ENCODE results near the gene SLCO1C1.
"Not testable (repeated sequence)": the region's sequence is repeated elsewhere in the genome, so short reads cannot be mapped to it uniquely, and the experiment has no call there.

The SLCO1C1 gene

GRCh38 chr12:20716037-20716436, 20.9 kb downstream of the SLCO1C1 start:
- Histone ChIP-seq H3K4me3 (ENCODE audit: low read depth, low read length) (no peak overlapping the region), H3K27me3 (ENCODE audit: control insufficient read depth, insufficient read depth, low read length) (no peaks in the 10 kb centered on the region), H3K27ac (ENCODE audit: low read depth, low read length) (no peak overlapping the region)

GRCh38 chr12:20716985-20717384, 21.9 kb downstream of the SLCO1C1 start:
- H3K4me1 ChIP-seq (ENCODE audit: control insufficient read depth, insufficient read depth, low read length), result peaks cover 5% of the 10 kb centered on the region
- H3K9ac ChIP-seq (ENCODE audit: low read depth, low read length), result no peak overlapping the region
- no peaks in the 10 kb centered on the region for H3K9me3 ChIP-seq (ENCODE audit: control insufficient read depth, insufficient read depth, low read length)
- H3K36me3 ChIP-seq (ENCODE audit: control insufficient read depth, insufficient read depth, low read length), result no peaks in the 10 kb centered on the region
- H3K27ac ChIP-seq (ENCODE audit: low read depth, low read length), result no peak overlapping the region
- H3K4me3 ChIP-seq (ENCODE audit: low read depth, low read length), result no peak overlapping the region
- H3K27me3 ChIP-seq (ENCODE audit: control insufficient read depth, insufficient read depth, low read length), result no peaks in the 10 kb centered on the region

More at GRCh38 chr12:20716037-20716436, 20.9 kb downstream of the SLCO1C1 start:
- H3K9me3 ChIP-seq (ENCODE audit: control insufficient read depth, insufficient read depth, low read length), result no peaks in the 10 kb centered on the region
- H3K4me1 ChIP-seq (ENCODE audit: control insufficient read depth, insufficient read depth, low read length), result peaks cover 5% of the 10 kb centered on the region
- H3K36me3 ChIP-seq (ENCODE audit: control insufficient read depth, insufficient read depth, low read length), result no peaks in the 10 kb centered on the region
- H3K9ac ChIP-seq (ENCODE audit: low read depth, low read length), result no peak overlapping the region

- H3K36me3 ChIP-seq (ENCODE audit: control insufficient read depth, insufficient read depth, low read length), result no peaks in the 10 kb centered on the region
- no peaks in the 10 kb centered on the region for H3K27me3 ChIP-seq (ENCODE audit: control insufficient read depth, insufficient read depth, low read length)
- H3K9me3 ChIP-seq (ENCODE audit: control insufficient read depth, insufficient read depth, low read length), result no peaks in the 10 kb centered on the region
- H3K9ac ChIP-seq (ENCODE audit: low read depth, low read length), result no peak overlapping the region
- H3K4me1 ChIP-seq (ENCODE audit: control insufficient read depth, insufficient read depth, low read length), result peaks cover 5% of the 10 kb centered on the region
- H3K4me3 ChIP-seq (ENCODE audit: low read depth, low read length), result no peak overlapping the region
- H3K27ac ChIP-seq (ENCODE audit: low read depth, low read length), result no peak overlapping the region
These were observed 23.2 kb downstream of the SLCO1C1 start for GRCh38 chr12:20718294-20718693.

- Histone ChIP-seq H3K27me3 (ENCODE audit: control insufficient read depth, insufficient read depth, low read length) (no peaks in the 10 kb centered on the region), H3K4me3 (ENCODE audit: low read depth, low read length) (no peak overlapping the region), H3K27ac (ENCODE audit: low read depth, low read length) (no peak overlapping the region)
These were observed 27.0 kb downstream of the SLCO1C1 start for GRCh38 chr12:20722142-20722541.

GRCh38 chr12:20731274-20731673, 36.1 kb downstream of the SLCO1C1 start:
- Histone ChIP-seq H3K36me3 (ENCODE audit: control insufficient read depth, insufficient read depth, low read length) (no peaks in the 10 kb centered on the region), H3K4me3 (ENCODE audit: low read depth, low read length) (no peak overlapping the region), H3K27me3 (ENCODE audit: control insufficient read depth, insufficient read depth, low read length) (no peaks in the 10 kb centered on the region), H3K9ac (ENCODE audit: low read depth, low read length) (no peak overlapping the region), H3K9me3 (ENCODE audit: control insufficient read depth, insufficient read depth, low read length) (no peaks in the 10 kb centered on the region), H3K4me1 (ENCODE audit: control insufficient read depth, insufficient read depth, low read length) (no peaks in the 10 kb centered on the region), H3K27ac (ENCODE audit: low read depth, low read length) (no peak overlapping the region)

More at GRCh38 chr12:20722142-20722541, 27.0 kb downstream of the SLCO1C1 start:
- Histone ChIP-seq H3K36me3 (ENCODE audit: control insufficient read depth, insufficient read depth, low read length) (no peaks in the 10 kb centered on the region), H3K9ac (ENCODE audit: low read depth, low read length) (no peak overlapping the region), H3K4me1 (ENCODE audit: control insufficient read depth, insufficient read depth, low read length) (no peaks in the 10 kb centered on the region), H3K9me3 (ENCODE audit: control insufficient read depth, insufficient read depth, low read length) (no peaks in the 10 kb centered on the region)

GRCh38 chr12:20740972-20741371, 45.8 kb downstream of the SLCO1C1 start:
- H3K4me3 ChIP-seq (ENCODE audit: low read depth, low read length), result no peak overlapping the region
- H3K4me1 ChIP-seq (ENCODE audit: control insufficient read depth, insufficient read depth, low read length), result no peaks in the 10 kb centered on the region
- H3K36me3 ChIP-seq (ENCODE audit: control insufficient read depth, insufficient read depth, low read length), result no peaks in the 10 kb centered on the region
- no peaks in the 10 kb centered on the region for H3K9me3 ChIP-seq (ENCODE audit: control insufficient read depth, insufficient read depth, low read length)
- H3K27me3 ChIP-seq (ENCODE audit: control insufficient read depth, insufficient read depth, low read length), result no peaks in the 10 kb centered on the region
- H3K27ac ChIP-seq (ENCODE audit: low read depth, low read length), result no peak overlapping the region
- no peak overlapping the region for H3K9ac ChIP-seq (ENCODE audit: low read depth, low read length)

- H3K4me3 ChIP-seq (ENCODE audit: low read depth, low read length), result no peak overlapping the region
- no peaks in the 10 kb centered on the region for H3K4me1 ChIP-seq (ENCODE audit: control insufficient read depth, insufficient read depth, low read length)
- no peaks in the 10 kb centered on the region for H3K36me3 ChIP-seq (ENCODE audit: control insufficient read depth, insufficient read depth, low read length)
- no peak overlapping the region for H3K27ac ChIP-seq (ENCODE audit: low read depth, low read length)
- H3K9me3 ChIP-seq (ENCODE audit: control insufficient read depth, insufficient read depth, low read length), result no peaks in the 10 kb centered on the region
- no peaks in the 10 kb centered on the region for H3K27me3 ChIP-seq (ENCODE audit: control insufficient read depth, insufficient read depth, low read length)
- no peak overlapping the region for H3K9ac ChIP-seq (ENCODE audit: low read depth, low read length)
These were observed 53.1 kb downstream of the SLCO1C1 start for GRCh38 chr12:20748198-20748597.

- Histone ChIP-seq H3K4me1 (ENCODE audit: control insufficient read depth, insufficient read depth, low read length) (no peaks in the 10 kb centered on the region), H3K9me3 (ENCODE audit: control insufficient read depth, insufficient read depth, low read length) (no peaks in the 10 kb centered on the region), H3K36me3 (ENCODE audit: control insufficient read depth, insufficient read depth, low read length) (no peaks in the 10 kb centered on the region), H3K27ac (ENCODE audit: low read depth, low read length) (no peak overlapping the region), H3K9ac (ENCODE audit: low read depth, low read length) (no peak overlapping the region), H3K4me3 (ENCODE audit: low read depth, low read length) (no peak overlapping the region), H3K27me3 (ENCODE audit: control insufficient read depth, insufficient read depth, low read length) (no peaks in the 10 kb centered on the region)
These were observed 55.9 kb downstream of the SLCO1C1 start for GRCh38 chr12:20751046-20751445.

- no peaks in the 10 kb centered on the region for H3K36me3 ChIP-seq (ENCODE audit: control insufficient read depth, insufficient read depth, low read length)
- no peak overlapping the region for H3K4me3 ChIP-seq (ENCODE audit: low read depth, low read length)
- no peaks in the 10 kb centered on the region for H3K4me1 ChIP-seq (ENCODE audit: control insufficient read depth, insufficient read depth, low read length)
- H3K27ac ChIP-seq (ENCODE audit: low read depth, low read length), result no peak overlapping the region
- H3K9me3 ChIP-seq (ENCODE audit: control insufficient read depth, insufficient read depth, low read length), result no peaks in the 10 kb centered on the region
- no peaks in the 10 kb centered on the region for H3K27me3 ChIP-seq (ENCODE audit: control insufficient read depth, insufficient read depth, low read length)
- H3K9ac ChIP-seq (ENCODE audit: low read depth, low read length), result no peak overlapping the region
These were observed 82.3 kb downstream of the SLCO1C1 start for GRCh38 chr12:20777420-20777819.

- Histone ChIP-seq H3K4me1 (ENCODE audit: control insufficient read depth, insufficient read depth, low read length) (no peaks in the 10 kb centered on the region), H3K9ac (ENCODE audit: low read depth, low read length) (no peak overlapping the region), H3K4me3 (ENCODE audit: low read depth, low read length) (no peak overlapping the region), H3K27me3 (ENCODE audit: control insufficient read depth, insufficient read depth, low read length) (no peaks in the 10 kb centered on the region), H3K9me3 (ENCODE audit: control insufficient read depth, insufficient read depth, low read length) (no peaks in the 10 kb centered on the region), H3K27ac (ENCODE audit: low read depth, low read length) (no peak overlapping the region), H3K36me3 (ENCODE audit: control insufficient read depth, insufficient read depth, low read length) (no peaks in the 10 kb centered on the region)
These were observed 83.8 kb downstream of the SLCO1C1 start for GRCh38 chr12:20778969-20779368.

- not testable (repeated sequence) for H3K36me3 ChIP-seq (ENCODE audit: control insufficient read depth, insufficient read depth, low read length); H3K4me3 ChIP-seq (ENCODE audit: low read depth, low read length); H3K27me3 ChIP-seq (ENCODE audit: control insufficient read depth, insufficient read depth, low read length); H3K4me1 ChIP-seq (ENCODE audit: control insufficient read depth, insufficient read depth, low read length); H3K9me3 ChIP-seq (ENCODE audit: control insufficient read depth, insufficient read depth, low read length); H3K9ac ChIP-seq (ENCODE audit: low read depth, low read length); H3K27ac ChIP-seq (ENCODE audit: low read depth, low read length)
These were observed 84.8 kb downstream of the SLCO1C1 start for GRCh38 chr12:20779971-20780370.

GRCh38 chr12:20783796-20784357, 88.7 kb downstream of the SLCO1C1 start:
- H3K4me3 ChIP-seq (ENCODE audit: low read depth, low read length); H3K4me1 ChIP-seq (ENCODE audit: control insufficient read depth, insufficient read depth, low read length); H3K9ac ChIP-seq (ENCODE audit: low read depth, low read length); H3K27me3 ChIP-seq (ENCODE audit: control insufficient read depth, insufficient read depth, low read length); H3K27ac ChIP-seq (ENCODE audit: low read depth, low read length); H3K36me3 ChIP-seq (ENCODE audit: control insufficient read depth, insufficient read depth, low read length); H3K9me3 ChIP-seq (ENCODE audit: control insufficient read depth, insufficient read depth, low read length): not testable (repeated sequence)
